AG04449 (cell line): ENCODE results near the gene ITFG1.

Source experiments
- CTCF ChIA-PET: fragments of 350-600 bp; formaldehyde crosslinking; extraction: SDS; loops from one replicate; lab custom pipeline; 2021; ENCODE audit warnings: antibody characterized with exemption; lab: Yijun Ruan, JAX
- POLR2A ChIA-PET: fragments of 400-600, 350-600 bp; formaldehyde crosslinking; extraction: SDS; loops from one replicate; lab custom pipeline; 2020; ENCODE audit warnings: antibody characterized with exemption, inconsistent platforms; lab: Yijun Ruan, JAX
- DNase-seq: peaks from one replicate; pipeline ENCODE4 v3.0.0-alpha.2; 2010; ENCODE audit warnings: low read depth, low spot score
- H3K4me3 ChIP-seq: 2 replicates; pipeline ENCODE4 v1.5.1; 2011; ENCODE audit warnings: low read depth, mild to moderate bottlenecking, control low read depth, low read length
- CTCF ChIP-seq: IDR thresholded peaks from one replicate; pipeline ENCODE4 v1.5.1; 2011; ENCODE audit warnings: mild to moderate bottlenecking, moderate library complexity, low read length, control low read depth, inconsistent platforms; ENCODE audit not compliant: insufficient read depth; ENCODE audit errors: missing control alignments

ITFG1 gene

GRCh38 chr16:47278306-47278970 lies 182.4 kb downstream of the ITFG1 start:
- DNase-seq: no peak
- CTCF ChIA-PET: no interaction called here
- no peak overlapping the region for H3K4me3 ChIP-seq
- no peak for TF ChIP-seq CTCF
- POLR2A ChIA-PET: no interaction called here

- DNase-seq: no peak
- no peak for TF ChIP-seq CTCF
- CTCF ChIA-PET: no interaction called here
- POLR2A ChIA-PET: no interaction called here
- H3K4me3 ChIP-seq: no peak overlapping the region
These were observed 184.3 kb downstream of the ITFG1 start for GRCh38 chr16:47276522-47276921.

GRCh38 chr16:47262938-47263337 lies 197.9 kb downstream of the ITFG1 start:
- DNase-seq: no peak
- POLR2A ChIA-PET: no interaction called here

GRCh38 chr16:47260503-47260902 lies 200.4 kb downstream of the ITFG1 start:
- no peak overlapping the region for H3K4me3 ChIP-seq
- POLR2A ChIA-PET: no interaction called here
- CTCF ChIA-PET: interaction anchor here (1.6 to 2.9 kb wide), 2 partner anchors 8 to 10 kb away, joined by 5 to 10 read pairs; no protein-coding TSS in a partner anchor
- DNase-seq: no peak
- no peak for TF ChIP-seq CTCF

More at GRCh38 chr16:47262938-47263337, 197.9 kb downstream of the ITFG1 start:
- TF ChIP-seq CTCF: no peak
- CTCF ChIA-PET: interaction anchor here (2.9 kb wide), 1 partner anchor 13 kb away, joined by 10 read pairs; no protein-coding TSS in a partner anchor
- H3K4me3 ChIP-seq: no peak overlapping the region

GRCh38 chr16:47258874-47259461 lies 201.9 kb downstream of the ITFG1 start:
- peak; percentile 63 for TF ChIP-seq CTCF
- DNase-seq: no peak
- no peak overlapping the region for H3K4me3 ChIP-seq
- ChIA-PET CTCF (interaction anchor here (0.8 to 1.0 kb wide), 3 partner anchors 11 to 105 kb away, joined by 3 to 4 read pairs (median 3); no protein-coding TSS in a partner anchor), POLR2A (no interaction called here)

GRCh38 chr16:47254756-47255155 lies 206.1 kb downstream of the ITFG1 start:
- TF ChIP-seq CTCF: no peak
- POLR2A ChIA-PET: no interaction called here
- no peak overlapping the region for H3K4me3 ChIP-seq
- CTCF ChIA-PET: interaction anchor here (0.8 to 1.0 kb wide), 2 partner anchors 910 kb away, joined by 3 read pairs; no protein-coding TSS in a partner anchor
- DNase-seq: no peak
